Omental fat pad (tissue), 4 donors: ENCODE measurements around the gene WDFY4. TPM values are rescaled to one million over a fixed set of nuclear protein-coding genes. Genes with fewer than 3 reads are reported as not detected.

ENCODE experiments used
- ATAC-seq: fragments of 150-250 bp; one replicate; pipeline ENCODE4 v1.9.1; 2016; ENCODE audit warnings: mild to moderate bottlenecking, moderate library complexity; ENCODE audit not compliant: low FRiP score
- DNase-seq: peaks from one replicate; pipeline ENCODE4 v3.0.0-alpha.2; 2019; ENCODE audit warnings: low spot score
- total RNA-seq, 4 donors: library from RNA; depleted of rRNA; stranded (reverse); fragments of >200 nt; gene quantifications; one replicate each; pipeline ENCODE4 v1.1.0, GENCODE V29; 2016
- TF ChIP-seq, protein P1 (sequence below), 3 donors: fragments of 450-650 bp; IDR thresholded peaks; one replicate each; pipeline ENCODE4 v1.5.1; 2016 to 2017; ENCODE audit warnings: antibody characterized with exemption in 3 of 3, mild to moderate bottlenecking in 3 of 3, moderate library complexity in 2 of 3

The WDFY4 gene
- total RNA-seq, 4 donors from 2014 or later: 6.8 to 21.4 (median 10.5) TPM

DNA sequence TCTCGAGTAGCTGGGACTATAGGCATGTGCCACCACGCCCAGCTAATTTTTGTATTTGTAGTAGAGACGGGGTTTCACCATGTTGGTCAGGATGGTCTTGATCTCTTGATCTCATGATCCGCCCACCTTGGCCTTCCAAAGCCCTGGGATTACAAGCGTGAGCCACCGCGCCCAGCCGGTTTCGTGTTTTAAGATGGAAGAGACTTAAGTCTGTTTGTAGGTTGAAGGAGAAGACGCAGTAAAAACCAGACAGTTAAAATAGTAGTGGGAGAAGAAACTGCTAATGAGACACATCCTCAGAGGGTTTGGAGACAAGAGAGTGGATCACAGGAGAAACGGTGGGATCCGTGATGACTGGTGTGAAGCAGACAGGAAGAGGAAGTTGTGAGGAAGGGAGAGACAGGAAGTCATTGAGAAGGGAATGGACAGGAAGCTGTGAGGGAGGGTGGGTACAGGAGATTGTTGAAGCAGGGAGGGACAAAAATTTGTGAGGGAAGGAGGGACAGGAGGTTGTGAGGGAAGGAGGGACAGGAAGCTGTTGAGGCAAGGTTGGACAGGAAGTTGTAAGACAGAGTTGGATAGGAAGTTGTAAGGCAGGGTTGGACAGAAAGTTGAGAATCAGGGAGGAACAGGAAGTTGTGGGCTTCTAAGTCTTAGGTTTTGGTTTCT lies 115.5 kb downstream of the WDFY4 start:
- TF ChIP-seq, protein P1, sequence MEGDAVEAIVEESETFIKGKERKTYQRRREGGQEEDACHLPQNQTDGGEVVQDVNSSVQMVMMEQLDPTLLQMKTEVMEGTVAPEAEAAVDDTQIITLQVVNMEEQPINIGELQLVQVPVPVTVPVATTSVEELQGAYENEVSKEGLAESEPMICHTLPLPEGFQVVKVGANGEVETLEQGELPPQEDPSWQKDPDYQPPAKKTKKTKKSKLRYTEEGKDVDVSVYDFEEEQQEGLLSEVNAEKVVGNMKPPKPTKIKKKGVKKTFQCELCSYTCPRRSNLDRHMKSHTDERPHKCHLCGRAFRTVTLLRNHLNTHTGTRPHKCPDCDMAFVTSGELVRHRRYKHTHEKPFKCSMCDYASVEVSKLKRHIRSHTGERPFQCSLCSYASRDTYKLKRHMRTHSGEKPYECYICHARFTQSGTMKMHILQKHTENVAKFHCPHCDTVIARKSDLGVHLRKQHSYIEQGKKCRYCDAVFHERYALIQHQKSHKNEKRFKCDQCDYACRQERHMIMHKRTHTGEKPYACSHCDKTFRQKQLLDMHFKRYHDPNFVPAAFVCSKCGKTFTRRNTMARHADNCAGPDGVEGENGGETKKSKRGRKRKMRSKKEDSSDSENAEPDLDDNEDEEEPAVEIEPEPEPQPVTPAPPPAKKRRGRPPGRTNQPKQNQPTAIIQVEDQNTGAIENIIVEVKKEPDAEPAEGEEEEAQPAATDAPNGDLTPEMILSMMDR (IDR thresholded peaks at IDR 0.05): no peak
- no peak for DNase-seq

DNA sequence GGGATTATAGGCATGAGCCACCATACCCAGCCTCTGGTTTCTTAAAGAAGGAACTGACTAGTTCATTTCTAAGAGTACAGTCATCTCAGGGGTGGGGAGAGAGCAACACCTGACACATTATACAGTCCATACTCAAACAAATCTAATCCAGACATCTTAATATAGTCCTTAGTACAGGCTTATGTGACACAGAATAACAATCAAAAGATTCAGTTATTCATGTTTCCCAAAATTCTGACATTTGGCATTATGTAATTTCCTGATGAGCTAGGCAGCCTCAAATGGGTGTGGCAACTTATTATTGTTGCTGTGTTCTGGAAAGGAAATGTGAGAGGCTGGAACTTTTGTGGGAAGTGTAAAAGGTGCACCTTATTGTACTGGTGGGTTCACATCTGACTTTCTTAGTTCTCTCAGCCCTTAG lies 116.3 kb downstream of the WDFY4 start:
- no peak for DNase-seq
- ATAC-seq: peak; percentile 67

More for the DNA sequence above, 115.5 kb downstream of the WDFY4 start:
- ATAC-seq: no peak

DNA sequence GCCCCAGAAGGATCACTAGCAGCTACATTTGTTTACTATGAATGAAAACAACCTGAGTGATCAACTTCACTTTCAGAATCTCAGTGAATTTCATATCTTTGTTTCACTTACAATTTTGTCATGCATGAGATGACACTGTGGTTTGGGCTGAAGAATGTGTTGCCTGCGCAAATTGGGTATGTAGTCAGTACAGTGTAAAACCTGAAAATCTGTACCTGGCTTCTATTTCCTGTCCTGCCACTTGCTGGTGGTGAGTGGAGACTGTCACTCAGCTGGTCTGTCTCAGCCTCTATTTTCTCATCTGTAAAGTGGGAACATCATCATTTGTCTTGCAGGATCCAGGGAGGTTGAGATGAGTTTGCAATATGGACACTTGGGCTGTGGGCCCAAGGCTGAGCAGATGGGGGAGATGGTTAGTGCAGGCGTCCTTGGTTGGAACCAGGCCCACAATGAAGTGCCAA lies 118.0 kb downstream of the WDFY4 start:
- TF ChIP-seq, protein P1 (IDR thresholded peaks at IDR 0.05): no peak
- ATAC-seq (no peak), DNase-seq (no peak)

More for the DNA sequence above, 116.3 kb downstream of the WDFY4 start:
- TF ChIP-seq, protein P1 (IDR thresholded peaks at IDR 0.05): no peak

DNA sequence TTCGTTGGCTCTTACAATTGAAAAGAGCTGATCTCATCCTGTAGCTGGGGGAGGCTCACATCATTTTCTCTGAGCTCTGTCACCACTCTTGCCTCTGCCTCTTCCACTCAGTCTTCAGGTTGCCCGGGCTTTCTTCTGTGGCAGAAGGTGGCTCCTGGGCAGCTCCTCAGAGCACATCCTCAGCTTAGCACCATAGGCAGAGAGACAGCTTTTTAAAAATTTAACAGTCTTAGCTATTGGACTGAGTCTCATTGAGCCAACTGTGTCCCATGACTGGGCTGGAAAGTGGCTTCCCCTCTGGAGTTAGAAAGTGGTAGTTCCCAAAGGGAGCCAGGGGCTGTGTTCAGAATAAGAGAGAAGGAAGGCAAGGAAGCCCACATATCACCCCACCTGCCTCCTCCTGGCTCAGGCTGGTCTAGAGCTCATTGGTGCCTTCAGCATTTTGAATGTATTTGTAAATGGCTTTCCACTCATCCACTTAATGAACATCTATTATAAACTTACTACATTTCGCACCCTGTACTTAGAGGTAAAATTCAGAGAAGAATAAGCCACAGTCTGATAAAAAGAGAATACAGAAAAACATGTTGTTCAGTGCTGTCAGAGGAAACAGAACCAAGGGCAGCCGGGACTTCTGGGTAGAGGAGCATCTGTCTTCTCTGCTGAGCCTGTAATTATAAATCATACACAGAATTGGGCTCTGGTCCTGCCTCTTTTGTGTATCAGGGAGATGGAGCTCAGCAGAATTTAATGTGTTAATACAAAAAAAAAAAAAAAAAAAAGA lies 119.3 kb downstream of the WDFY4 start:
- no peak for DNase-seq
- TF ChIP-seq, protein P1 (IDR thresholded peaks at IDR 0.05): no peak
- no peak for ATAC-seq

DNA sequence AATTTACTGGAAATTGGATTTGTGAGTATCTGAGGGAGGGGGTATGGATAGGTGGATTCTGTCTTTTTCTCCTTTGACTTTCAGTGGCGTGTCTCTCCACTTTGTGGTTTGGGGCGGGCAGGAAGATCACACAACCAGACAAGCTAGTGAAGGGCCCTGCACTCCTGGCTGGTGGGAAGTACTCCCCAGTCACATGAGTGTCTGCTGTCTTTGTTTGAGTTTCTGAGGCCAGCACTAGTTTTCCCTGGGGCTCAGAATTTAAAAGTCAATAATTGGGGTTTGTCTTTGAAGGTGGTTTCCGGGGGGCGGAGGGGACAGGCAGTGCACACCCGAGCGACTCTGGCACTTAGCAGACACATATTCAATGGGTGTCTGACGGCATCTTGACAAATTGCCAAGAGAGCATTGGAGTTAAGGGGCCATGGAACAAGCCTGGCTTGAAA lies 120.1 kb downstream of the WDFY4 start:
- no peak for ATAC-seq
- DNase-seq: no peak
- TF ChIP-seq, protein P1 (IDR thresholded peaks at IDR 0.05): no peak

DNA sequence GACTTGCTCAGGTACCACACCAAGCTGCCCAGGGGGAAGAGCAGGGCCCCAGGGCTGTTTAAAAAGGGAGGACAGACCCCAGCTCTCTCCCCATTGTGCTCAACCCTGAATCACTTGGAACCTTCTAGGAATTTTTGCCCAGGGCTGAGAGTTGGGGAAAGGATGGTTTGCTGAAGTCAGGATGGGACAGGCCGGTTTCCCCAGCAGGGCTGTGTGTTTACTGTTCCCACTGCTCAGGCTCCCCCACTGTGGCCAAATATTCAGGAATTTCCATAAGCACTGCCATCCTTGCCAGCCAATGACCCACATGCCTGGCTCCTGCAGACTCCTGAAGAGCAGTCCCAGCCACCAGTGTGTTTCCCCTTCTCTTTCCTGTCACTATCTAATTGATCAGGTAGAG lies 120.7 kb downstream of the WDFY4 start:
- TF ChIP-seq, protein P1 (IDR thresholded peaks at IDR 0.05): no peak
- ATAC-seq (no peak), DNase-seq (no peak)
